Measurements from ENCODE around the gene DCXR. TPM values are rescaled to one million over a fixed set of nuclear protein-coding genes. Genes with fewer than 3 reads are reported as not detected.

Gene DCXR
- total and polyA plus RNA-seq, 2 of the 13 experiments (the other 11 are each of a cell fraction or from before 2014, with no cell fraction given), result 287 to 311 TPM

- TF ChIP-seq USF2 (IDR thresholded peaks at IDR 0.05; ENCODE audit: low read depth, low read length) (peak; percentile 27; the same call in 1 of the 2 replicates), USF2 (CRISPR knock-in tag; IDR thresholded peaks at IDR 0.05; ENCODE audit: borderline replicate concordance) (peak; percentile 77), MBD4 (IDR thresholded peaks at IDR 0.05; ENCODE audit: borderline replicate concordance, low read length) (no peak), STAT5B (CRISPR knock-in tag; IDR thresholded peaks at IDR 0.05) (peak; percentile 91; the same call in 1 of the 2 replicates), ATF7 (IDR thresholded peaks at IDR 0.05) (no peak), ATF7 (CRISPR knock-in tag; IDR thresholded peaks at IDR 0.05) (peak; percentile 81; the same call in 1 of the 2 replicates), SAFB2 (CRISPR knock-in tag; IDR thresholded peaks at IDR 0.05; ENCODE audit: borderline replicate concordance, low read depth) (peak; percentile 96), NFKBIZ (CRISPR knock-in tag; IDR thresholded peaks at IDR 0.05) (peak; percentile 60), E2F5 (CRISPR knock-in tag; conservative IDR thresholded peaks at IDR 0.05) (no peak; the same call in 1 of the 2 replicates), ZNF639 (CRISPR knock-in tag; conservative IDR thresholded peaks at IDR 0.05) (peak; percentile 36), MTA3 (CRISPR knock-in tag; IDR thresholded peaks at IDR 0.05) (no peak), REST (IDR thresholded peaks at IDR 0.05; ENCODE audit: borderline replicate concordance in 1 of 2, low read depth in 1 of 2, low read length in 2 of 2) (peak in 1 of 2 experiments; percentile 40; a peak in 1 of 4 replicates), NFRKB (IDR thresholded peaks at IDR 0.05) (no peak), ZSCAN21 (CRISPR knock-in tag; IDR thresholded peaks at IDR 0.05; ENCODE audit: borderline replicate concordance) (peak; percentile 99), U2AF2 (IDR thresholded peaks at IDR 0.05; ENCODE audit: low read depth, low read length) (0 out of 2 replicates have a peak, but pooled peaks have one; percentile 87), TMF1 (CRISPR knock-in tag; IDR thresholded peaks at IDR 0.05; ENCODE audit: low read depth) (peak; percentile 96), FOXC1 (CRISPR knock-in tag; IDR thresholded peaks at IDR 0.05; ENCODE audit: borderline replicate concordance) (peak; percentile 91; the same call in 1 of the 2 replicates), AHR (CRISPR knock-in tag; IDR thresholded peaks at IDR 0.05) (peak; percentile 96), HOXA7 (CRISPR knock-in tag; IDR thresholded peaks at IDR 0.05) (peak; percentile 63; the same call in 1 of the 2 replicates), MIXL1 (CRISPR knock-in tag; IDR thresholded peaks at IDR 0.05) (peak; percentile 55; the same call in 1 of the 2 replicates)
These were observed 45.0 kb downstream of the DCXR start (continued) for GRCh38 chr17:81992306-81993102.
